NCI-H1048 (cell line): ENCODE measurements around the gene XCL2.
"Not testable (repeated sequence)": the region's sequence is repeated elsewhere in the genome, so short reads cannot be mapped to it uniquely, and the experiment has no call there.

Experiments
- DNase-seq: peaks from one replicate; lab custom pipeline; 2025; lab: John Stamatoyannopoulos, UW

Gene XCL2

DNA sequence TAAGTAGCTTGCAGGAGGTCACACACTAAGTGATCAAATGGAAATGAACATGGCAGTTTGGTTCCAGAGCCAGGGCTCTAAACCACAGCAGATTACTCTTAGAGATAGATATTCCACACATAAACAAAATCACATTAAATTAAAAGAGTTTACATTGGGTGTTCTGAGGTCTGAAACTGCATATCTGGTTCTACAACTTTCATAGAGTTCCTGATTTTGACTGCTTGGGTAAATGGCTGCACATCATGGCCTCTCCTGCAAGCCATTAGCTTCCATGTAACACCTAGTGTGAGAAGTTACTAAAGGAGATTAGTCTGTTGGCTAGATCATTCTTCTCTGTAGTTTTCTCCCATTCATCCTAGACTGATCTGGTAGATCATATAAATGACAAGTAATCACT is 12.8 kb upstream of the XCL2 start:
- no peak for DNase-seq

DNA sequence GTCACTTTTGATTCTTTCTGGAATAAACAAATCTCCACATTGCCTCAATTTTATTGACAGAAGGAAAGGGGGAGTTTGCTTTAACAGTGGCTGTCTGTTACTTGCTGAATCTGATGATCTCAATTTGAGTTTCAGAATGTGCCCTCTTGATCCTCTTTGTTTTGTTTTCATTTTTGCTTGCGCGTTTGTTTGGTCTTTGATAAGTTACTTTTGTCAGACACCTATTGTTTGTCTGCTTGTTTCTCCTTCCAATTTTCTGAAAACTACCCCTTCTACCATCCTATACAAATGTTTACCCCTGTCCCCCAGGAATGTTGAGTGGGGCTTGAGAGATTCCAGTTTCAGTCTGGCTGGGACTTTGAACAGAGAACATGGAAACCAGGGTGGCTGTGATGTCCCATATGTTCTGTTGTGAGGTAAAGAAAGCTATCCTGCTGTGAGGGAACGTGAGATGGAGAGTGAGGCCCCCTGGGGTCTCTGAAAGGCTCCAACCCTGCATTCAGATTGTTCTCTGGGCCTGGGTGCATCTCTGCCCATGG is 11.8 kb upstream of the XCL2 start:
- DNase-seq = no peak

GRCh38 chr1:168554603-168555483 is 11.0 kb upstream of the XCL2 start:
- no peak for DNase-seq

DNA sequence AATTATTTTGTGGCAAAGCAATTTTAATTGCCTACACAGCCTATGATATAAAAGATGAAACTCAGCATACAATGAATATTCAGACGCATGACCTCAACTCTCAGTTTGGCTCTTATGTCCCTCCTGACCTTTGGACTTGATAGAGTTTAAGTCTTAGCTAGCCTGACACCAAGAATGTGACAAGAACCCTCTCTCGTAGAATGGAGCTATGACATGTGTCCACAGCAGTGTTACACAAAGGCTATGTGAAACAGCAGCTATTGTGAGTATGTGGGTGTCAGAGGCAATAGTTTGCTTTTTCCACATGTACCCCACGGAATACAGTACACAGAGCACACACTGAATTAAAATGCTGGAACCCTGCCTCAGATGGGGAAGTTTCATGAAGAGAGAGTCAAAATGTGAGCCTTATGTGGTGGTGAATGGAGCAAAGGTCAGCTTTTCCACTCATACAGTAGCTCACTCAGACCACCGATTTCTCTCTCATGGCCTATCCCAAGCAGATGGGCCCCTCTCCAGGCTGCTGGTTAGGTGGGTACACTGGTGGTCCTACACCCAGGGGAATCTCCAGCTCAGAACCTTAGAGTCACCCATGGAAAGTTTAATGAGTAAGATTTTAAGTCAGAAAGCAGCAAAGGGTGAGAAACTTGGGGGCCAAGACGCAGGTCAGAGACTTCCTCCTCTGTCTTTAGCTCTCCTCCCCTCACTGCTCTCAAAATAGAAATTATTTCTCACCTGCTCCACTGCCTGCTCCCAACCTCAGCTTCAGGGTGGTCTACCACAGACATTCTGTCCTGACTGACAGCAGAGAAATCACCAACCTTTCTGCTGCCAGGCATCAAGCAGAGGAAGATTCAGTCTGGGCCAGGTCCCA is 10.1 kb upstream of the XCL2 start:
- no peak for DNase-seq

- DNase-seq = no peak
Measured at GRCh38 chr1:168552961-168553360, 9.2 kb upstream of the XCL2 start.

DNA sequence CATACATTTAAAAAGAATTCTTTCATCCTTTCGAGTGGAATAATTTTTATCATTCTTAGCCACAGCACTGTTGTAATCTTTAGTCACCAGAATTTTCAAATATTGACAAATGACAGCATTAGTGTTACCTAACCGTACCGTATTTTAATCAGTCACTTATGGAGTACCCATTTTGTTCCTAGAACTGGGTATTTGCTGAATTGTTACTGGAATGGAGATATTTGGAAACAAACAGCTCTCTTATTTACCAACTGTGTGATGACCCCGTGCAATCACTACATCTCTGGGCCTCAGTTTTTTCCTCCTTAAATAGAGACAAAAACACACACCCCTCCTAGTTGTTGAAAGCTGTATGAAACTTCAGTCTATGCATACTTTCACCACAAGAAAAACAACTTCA is 7.9 kb upstream of the XCL2 start:
- no peak for DNase-seq

DNA sequence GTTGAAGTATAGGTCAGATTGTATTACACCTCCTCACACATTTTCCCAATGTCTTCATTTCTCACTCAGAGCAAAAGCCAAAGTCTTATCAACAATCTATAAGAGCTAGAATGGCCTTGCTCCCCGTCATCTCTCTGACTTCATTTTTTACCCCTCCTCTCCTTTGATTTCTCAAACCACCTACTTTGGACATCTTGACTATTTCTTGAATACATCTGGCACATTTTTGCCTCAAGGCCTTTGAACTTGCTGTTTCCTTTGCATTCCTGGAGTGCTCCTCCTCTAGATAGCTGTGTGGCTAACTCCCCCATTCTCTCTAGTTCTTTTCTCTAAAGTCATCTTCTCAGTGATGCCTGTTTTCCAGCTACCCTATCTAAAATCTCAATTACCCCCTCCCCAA is 7.2 kb upstream of the XCL2 start:
- DNase-seq = no peak

DNA sequence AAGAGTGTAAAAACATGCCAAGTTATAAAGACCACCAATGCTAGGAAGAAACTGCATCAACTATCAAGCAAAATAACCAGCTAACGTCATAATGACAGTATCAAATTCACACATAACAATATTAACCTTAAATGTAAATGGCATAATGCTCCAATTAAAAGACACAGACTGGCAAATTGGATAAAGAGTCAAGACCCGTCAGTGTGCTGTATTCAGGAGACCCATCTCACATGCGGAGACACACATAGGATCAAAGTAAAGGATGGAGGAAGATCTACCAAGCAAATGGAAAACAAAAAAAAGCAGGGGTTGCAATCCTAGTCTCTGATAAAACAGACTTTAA is 2.7 kb upstream of the XCL2 start:
- DNase-seq = not testable (repeated sequence)

DNA sequence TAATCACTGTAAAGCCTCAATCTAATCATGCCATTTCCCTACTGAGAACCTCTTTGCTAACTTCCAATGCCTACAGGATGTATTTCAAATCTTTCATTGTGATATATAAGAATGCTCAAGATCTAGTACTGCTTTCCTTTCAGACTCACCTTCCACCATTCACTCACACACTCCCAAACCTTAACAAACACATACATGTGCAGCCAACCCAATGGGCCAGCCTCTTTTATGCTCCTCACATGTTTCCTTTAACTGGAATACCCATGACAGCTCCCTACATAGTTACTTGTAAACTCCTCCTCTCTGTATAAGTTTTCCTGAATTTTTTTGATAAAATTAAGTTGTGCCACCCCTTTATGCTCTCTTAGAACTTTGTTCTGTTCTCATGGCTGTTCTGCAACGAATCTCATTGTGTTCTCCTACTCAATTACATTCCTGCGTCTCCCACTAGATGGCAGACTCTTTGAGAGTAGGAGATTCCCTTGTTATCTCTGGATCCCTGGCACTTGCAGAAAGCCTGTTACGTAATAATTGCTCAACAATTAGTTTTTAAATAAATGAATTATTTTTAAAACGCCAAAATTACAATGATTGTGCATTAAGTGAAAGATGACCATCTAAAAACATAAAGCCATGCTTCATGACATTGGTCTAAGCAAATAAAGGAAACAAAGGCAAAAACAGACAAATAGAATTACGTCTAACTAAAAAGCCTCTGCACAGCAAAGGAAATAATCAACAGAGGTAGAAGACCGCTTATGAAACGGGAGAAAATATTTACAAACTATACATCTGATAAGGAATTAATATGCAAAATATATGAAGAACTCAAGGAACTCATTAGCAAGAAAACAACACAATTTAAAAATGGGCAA is 2.1 kb upstream of the XCL2 start:
- not testable (repeated sequence) for DNase-seq

- not testable (repeated sequence) for DNase-seq
Measured at GRCh38 chr1:168542978-168543377, 819 bp downstream of the XCL2 start.

DNA sequence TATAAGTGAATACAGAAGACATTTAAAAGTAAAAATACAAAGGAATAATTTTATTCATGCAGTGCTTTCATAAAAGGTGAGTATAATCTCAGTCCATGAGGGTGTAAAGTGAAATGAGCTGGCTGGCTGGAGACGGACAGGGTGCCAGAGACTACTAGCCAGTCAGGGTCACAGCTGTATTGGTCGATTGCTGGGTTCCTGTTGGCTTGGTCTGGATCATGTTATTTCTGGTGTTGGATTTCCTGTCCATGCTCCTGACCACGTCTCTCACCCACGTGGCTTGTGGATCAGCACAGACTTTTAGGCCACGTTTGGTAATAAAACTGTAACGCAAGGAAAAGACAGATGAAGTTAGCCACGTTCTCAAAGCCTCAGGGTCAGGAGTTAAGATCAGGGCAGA is 3.0 kb downstream of the XCL2 start:
- not testable (repeated sequence) for DNase-seq

DNA sequence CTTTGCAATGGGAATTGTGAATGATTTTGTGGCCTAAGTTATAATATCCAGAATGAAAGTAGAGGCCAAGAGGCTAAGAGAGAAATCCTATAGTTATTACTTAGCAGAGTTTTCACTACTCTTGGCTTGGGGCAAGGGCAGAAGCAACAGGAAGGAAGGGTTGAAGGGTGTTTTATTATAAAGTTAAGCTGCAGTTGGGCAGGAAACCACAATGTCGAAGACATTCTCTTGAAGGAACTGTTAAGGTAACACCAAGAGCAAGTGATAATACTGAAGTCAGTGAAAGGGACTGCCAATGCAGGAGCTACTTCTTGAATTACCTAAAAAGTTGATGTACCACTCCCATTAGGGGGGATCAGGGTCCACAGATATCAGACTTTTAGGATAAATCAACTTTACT is 8.3 kb downstream of the XCL2 start:
- no peak for DNase-seq

DNA sequence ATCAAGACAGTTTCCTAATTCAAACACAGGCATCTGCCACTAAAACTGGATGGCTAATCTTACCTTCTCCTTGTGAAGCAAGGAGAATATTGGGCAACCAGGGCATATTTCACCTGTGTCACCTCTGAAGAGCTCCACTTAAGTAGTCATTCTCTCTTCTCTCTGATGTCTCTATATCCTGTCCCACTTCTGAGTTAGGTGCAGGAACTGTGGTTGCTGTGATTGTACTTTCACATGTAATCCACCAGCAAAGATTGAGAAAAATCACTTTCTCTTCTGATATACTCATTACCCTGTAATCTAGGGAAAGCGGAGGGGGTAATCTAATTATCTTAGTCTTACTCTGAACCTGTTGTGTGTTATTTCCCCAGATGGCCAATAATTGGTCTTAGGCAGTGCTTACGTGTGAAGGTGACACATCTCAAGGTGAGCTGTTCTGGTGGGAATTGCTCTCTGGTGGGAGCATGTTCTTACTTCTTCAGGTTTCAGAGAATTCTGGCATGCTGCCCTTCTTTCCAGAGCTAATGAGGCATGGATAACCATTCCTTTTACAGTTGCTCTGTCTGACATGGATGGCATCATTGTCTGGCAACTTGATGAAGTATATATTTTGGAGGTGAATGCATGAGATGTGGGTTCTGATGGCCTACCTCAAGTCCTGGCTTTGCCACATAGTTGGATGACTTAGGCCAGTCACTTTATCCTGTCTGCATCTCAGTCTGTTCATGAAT is 12.0 kb downstream of the XCL2 start:
- no peak for DNase-seq

GRCh38 chr1:168529518-168529917 is 14.3 kb downstream of the XCL2 start:
- no peak for DNase-seq

GRCh38 chr1:168521401-168522000 is 22.3 kb downstream of the XCL2 start:
- DNase-seq = no peak

DNA sequence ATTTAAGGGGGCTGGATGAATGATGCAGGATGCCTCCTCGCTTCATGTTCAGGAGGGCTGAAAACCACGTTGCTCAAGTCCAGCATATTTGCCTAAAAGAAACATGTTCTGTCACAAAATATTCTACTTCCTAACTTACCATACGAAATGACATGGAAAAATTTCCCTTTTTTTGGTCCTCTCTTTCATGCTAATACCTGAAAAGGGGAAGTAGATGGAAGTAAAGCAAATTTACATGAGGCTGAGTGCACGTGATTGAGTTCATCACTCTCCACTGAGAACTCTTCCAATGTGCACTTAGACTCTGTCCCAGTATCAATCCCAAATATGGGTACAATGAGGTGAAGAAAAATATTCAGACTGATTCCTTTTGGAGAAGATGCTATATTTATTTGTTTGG is 23.0 kb downstream of the XCL2 start:
- no peak for DNase-seq

DNA sequence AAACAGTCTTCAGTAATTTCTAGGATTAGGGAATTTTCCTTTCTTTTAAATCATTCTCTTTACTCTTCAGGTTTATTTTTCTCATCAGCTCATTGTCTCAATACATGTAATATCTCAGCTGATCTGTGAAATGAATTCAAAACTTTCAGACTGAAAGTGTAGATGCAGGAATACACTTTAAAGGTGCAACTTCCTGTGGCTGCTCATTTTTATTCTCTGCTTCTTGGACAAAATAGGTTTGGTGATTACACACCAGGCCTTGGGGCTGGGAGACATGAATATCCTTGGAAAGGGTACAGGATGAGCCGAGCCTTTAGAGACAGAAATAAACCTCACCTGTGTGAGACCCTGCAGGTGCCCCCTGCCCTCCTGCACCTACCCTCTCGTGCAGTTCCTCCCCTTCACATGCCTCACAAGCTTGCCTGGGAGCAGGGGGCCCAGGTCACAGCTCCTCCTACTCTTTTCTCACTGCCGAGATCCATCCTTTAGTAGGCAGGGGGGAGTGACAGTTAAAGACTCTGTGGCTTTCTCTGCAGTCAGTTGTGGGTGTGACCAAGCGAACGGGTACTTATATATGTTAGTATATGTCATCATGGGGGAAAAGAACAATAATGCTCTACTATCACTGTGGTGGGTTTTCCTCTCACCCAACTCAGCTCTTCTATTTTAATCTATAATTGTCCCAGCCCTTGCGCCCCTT is 23.6 kb downstream of the XCL2 start:
- no peak for DNase-seq

- DNase-seq = no peak
Measured at GRCh38 chr1:168518813-168519212, 25.0 kb downstream of the XCL2 start.

- DNase-seq = no peak
Measured at GRCh38 chr1:168518201-168518689, 25.6 kb downstream of the XCL2 start.

DNA sequence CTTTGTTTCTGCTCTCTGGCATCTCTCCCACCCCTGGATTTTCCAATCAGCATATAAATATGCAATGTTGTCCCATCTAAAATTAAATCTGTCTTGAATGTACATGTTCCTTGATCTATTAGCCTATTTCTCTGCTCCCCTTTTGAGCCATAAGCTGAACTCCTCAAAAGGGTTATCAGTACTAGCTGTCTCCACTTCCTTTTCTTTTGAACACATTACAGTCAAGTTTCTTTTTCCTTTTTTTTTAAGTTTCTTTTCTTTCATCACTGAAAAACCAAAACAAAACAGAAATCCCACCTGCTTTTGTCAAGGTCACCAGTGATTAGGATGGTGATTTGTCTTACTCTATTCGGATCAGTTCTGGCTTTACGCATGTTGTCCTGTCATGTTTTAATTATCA is 29.3 kb downstream of the XCL2 start:
- no peak for DNase-seq
